ENCODE results near the gene ZBED1.

- TF ChIP-seq CTCF (IDR thresholded peaks at IDR 0.05; ENCODE audit: insufficient read depth, low read length, poor library complexity, severe bottlenecking): no peak
- no peak for TF ChIP-seq EZH2phosphoT487 (conservative IDR thresholded peaks at IDR 0.05; ENCODE audit: low read length)
These were observed 13.4 kb upstream of the ZBED1 start for GRCh38 chrX:2514131-2514530.
